SK-N-SH (cell line): ENCODE results near the gene ZSWIM8. TPM values are rescaled to one million over a fixed set of nuclear protein-coding genes. Genes with fewer than 3 reads are reported as not detected.
A peak's percentile ranks its signal among the peaks of the same experiment; 100 is the strongest.

ENCODE experiments used
- CTCF ChIA-PET: fragments of 300-600, 350-600 bp; formaldehyde crosslinking; extraction: SDS; loops from one replicate; lab custom pipeline; 2021; lab: Yijun Ruan, JAX
- POLR2A ChIA-PET: fragments of 350-600 bp; sonication (Branson Sonifier 250); formaldehyde crosslinking; extraction: SDS; loops from one replicate; lab custom pipeline; 2020; ENCODE audit warnings: antibody characterized with exemption, inconsistent platforms; lab: Yijun Ruan, JAX
- DNase-seq: peaks from one replicate; pipeline ENCODE4 v3.0.0; 2012
- H2AFZ ChIP-seq: fragments of 200-600 bp; sonication (generic); 2 replicates; pipeline ENCODE4 v1.8.1; 2016; ENCODE audit warnings: antibody characterized with exemption, mild to moderate bottlenecking, low read depth
- H3F3A ChIP-seq: fragments of 200-600 bp; sonication (generic); replicated peaks from 2 replicates; pipeline ENCODE3; 2016; ENCODE audit warnings: antibody characterized with exemption, mild to moderate bottlenecking; ENCODE audit not compliant: insufficient read depth
- H3K27ac ChIP-seq, 2 experiments: fragments of 200-500 bp in 1 of 2; fragments of 200-600 bp in 1 of 2; sonication (Bioruptor generic) in 1 of 2; sonication (generic), shearing (Covaris generic) in 1 of 2; 2 replicates each; pipeline versions ENCODE4 v1.5.1 to v1.6.1; 2014 to 2016; ENCODE audit warnings: low read depth in 2 of 2, inconsistent platforms in 1 of 2, low read length in 1 of 2, mild to moderate bottlenecking in 1 of 2, mixed read lengths in 1 of 2
- H3K27me3 ChIP-seq: fragments of 200-600 bp; sonication (generic), shearing (Covaris generic); 2 replicates; pipeline ENCODE4 v1.6.1; 2016; ENCODE audit warnings: mixed run types; ENCODE audit not compliant: insufficient read depth
- H3K36me3 ChIP-seq, 2 experiments: fragments of 200-500 bp in 1 of 2; fragments of 200-600 bp in 1 of 2; sonication (Bioruptor generic) in 1 of 2; sonication (generic) in 1 of 2; replicated peaks in 1 of 2; 2 replicates each; pipeline versions ENCODE3 to v1.5.1; 2014 to 2016; ENCODE audit warnings: low read length in 1 of 2, mild to moderate bottlenecking in 1 of 2; ENCODE audit not compliant: insufficient read depth in 2 of 2, control insufficient read depth in 1 of 2
- H3K4me1 ChIP-seq, 2 experiments: fragments of 200-500 bp in 1 of 2; fragments of 200-600 bp in 1 of 2; sonication (Bioruptor generic) in 1 of 2; sonication (generic), shearing (Covaris generic) in 1 of 2; 2 replicates each; pipeline versions ENCODE4 v1.5.1 to v1.6.1; 2014 to 2016; ENCODE audit warnings: low read depth in 1 of 2, low read length in 1 of 2, mixed run types in 1 of 2; ENCODE audit not compliant: insufficient read depth in 2 of 2, control insufficient read depth in 1 of 2
- H3K4me2 ChIP-seq: fragments of 200-600 bp; sonication (generic), shearing (Covaris generic); 2 replicates; pipeline ENCODE4 v1.6.1; 2017; ENCODE audit warnings: mixed run types
- H3K4me3 ChIP-seq, 2 experiments: fragments of 200-500 bp in 1 of 2; fragments of 200-600 bp in 1 of 2; sonication (Bioruptor generic) in 1 of 2; sonication (generic), shearing (Covaris generic) in 1 of 2; 2 replicates each; pipeline versions ENCODE4 v1.5.1 to v1.8.1; 2014 to 2016; ENCODE audit warnings: low read depth in 2 of 2, inconsistent platforms in 1 of 2, low read length in 1 of 2, mild to moderate bottlenecking in 1 of 2, mixed read lengths in 1 of 2, moderate library complexity in 1 of 2
- H3K79me2 ChIP-seq: fragments of 200-600 bp; sonication (generic); 2 replicates; pipeline ENCODE4 v1.8.1; 2017; ENCODE audit warnings: mild to moderate bottlenecking; ENCODE audit not compliant: insufficient read depth
- H3K9ac ChIP-seq: fragments of 200-600 bp; sonication (generic); 2 replicates; pipeline ENCODE4 v1.6.1; 2017; ENCODE audit warnings: mixed run types
- H3K9me2 ChIP-seq: fragments of 200-600 bp; sonication (generic); 2 replicates; pipeline ENCODE4 v1.6.1; 2017; ENCODE audit warnings: mixed run types
- H3K9me3 ChIP-seq: fragments of 200-600 bp; sonication (generic); 2 replicates; pipeline ENCODE4 v1.6.1; 2017; ENCODE audit warnings: mixed run types, mild to moderate bottlenecking, moderate library complexity
- H4K20me1 ChIP-seq: fragments of 200-600 bp; sonication (generic); 2 replicates; pipeline ENCODE4 v1.6.1; 2017; ENCODE audit warnings: mild to moderate bottlenecking, mixed run types; ENCODE audit not compliant: insufficient read depth
- CHD2 ChIP-seq: fragments of 150-350 bp; IDR thresholded peaks from 2 replicates; pipeline ENCODE4 v1.6.1; 2018; ENCODE audit warnings: low read length; ENCODE audit not compliant: partially characterized antibody
- EP300 ChIP-seq, 2 experiments: IDR thresholded peaks; 2 replicates each; pipeline versions ENCODE4 v1.4.0 to v1.6.1; 2012; ENCODE audit warnings: borderline replicate concordance in 1 of 2, low read depth in 1 of 2, low read length in 1 of 2
- JUND ChIP-seq: IDR thresholded peaks from 2 replicates; pipeline ENCODE4 v1.4.0; 2012
- MXI1 ChIP-seq: IDR thresholded peaks from 2 replicates; pipeline ENCODE4 v1.6.1; 2012; ENCODE audit warnings: mild to moderate bottlenecking, low read depth, low read length, improper control_type of control experiment
- NFIC ChIP-seq: IDR thresholded peaks from 2 replicates; pipeline ENCODE4 v1.4.0; 2012; ENCODE audit warnings: borderline replicate concordance
- PBX3 ChIP-seq: IDR thresholded peaks from 2 replicates; pipeline ENCODE4; 2012
- POLR2AphosphoS5 ChIP-seq: IDR thresholded peaks from 2 replicates; pipeline ENCODE4 v1.6.1; 2012; ENCODE audit warnings: low read depth, low read length
- RAD21 ChIP-seq: IDR thresholded peaks from 2 replicates; pipeline ENCODE4 v1.6.1; 2012; ENCODE audit warnings: mild to moderate bottlenecking, low read length
- RXRA ChIP-seq: IDR thresholded peaks from 2 replicates; pipeline ENCODE4 v1.4.0; 2012; ENCODE audit warnings: low read depth, mild to moderate bottlenecking, borderline replicate concordance
- SIN3A ChIP-seq: IDR thresholded peaks from 2 replicates; pipeline ENCODE4 v1.6.1; 2012; ENCODE audit warnings: low read depth, mild to moderate bottlenecking, low read length, moderate library complexity, borderline replicate concordance
- SMC3 ChIP-seq: IDR thresholded peaks from 2 replicates; pipeline ENCODE4 v1.6.1; 2012; ENCODE audit warnings: low read depth, low read length, improper control_type of control experiment
- TAF1 ChIP-seq: IDR thresholded peaks from 2 replicates; pipeline ENCODE4 v1.6.1; 2012; ENCODE audit warnings: low read depth, mild to moderate bottlenecking, low read length, moderate library complexity, borderline replicate concordance
- TCF12 ChIP-seq: IDR thresholded peaks from 2 replicates; pipeline ENCODE4 v1.4.0; 2012
- TEAD4 ChIP-seq: IDR thresholded peaks from 2 replicates; pipeline ENCODE4 v1.4.0; 2012; ENCODE audit warnings: mild to moderate bottlenecking, borderline replicate concordance; ENCODE audit not compliant: insufficient read depth
- WGBS: methylation state at CpG from one replicate; pipeline ENCODE4 v1.1.6; 2017; ENCODE audit warnings: low lambda C conversion rate; 5-methylcytosine and 5-hydroxymethylcytosine counted together
- polyA plus RNA-seq, 3 experiments: library from polyadenylated mRNA; depleted of rRNA; stranded (reverse); fragments of >200 nt; gene quantifications; 2 replicates each; pipeline ENCODE4 v1.2.3, GENCODE V29; 2012
- TF ChIP-seq, protein P1 (sequence below): IDR thresholded peaks from 2 replicates; pipeline ENCODE4 v1.4.0; 2012; ENCODE audit warnings: low read depth, borderline replicate concordance

The ZSWIM8 gene
- polyA plus RNA-seq, 1 of the 3 experiments (the other 2 are of a cell fraction), result 97.3 TPM

- Histone ChIP-seq H3K4me3 (no peak overlapping the region), H3F3A (peaks cover 3% of the 10 kb centered on the region), H3K4me1 (peaks cover 0 to 11% of the 10 kb centered on the region in 2 experiments; a peak in 1 of 4 replicates), H3K79me2 (no peaks in the 10 kb centered on the region), H3K9me3 (no peaks in the 10 kb centered on the region), H3K27me3 (no peaks in the 10 kb centered on the region), H4K20me1 (no peaks in the 10 kb centered on the region), H3K36me3 (peaks cover 24 to 65% of the 10 kb centered on the region in 2 experiments), H3K4me2 (no peak overlapping the region), H3K9ac (no peak overlapping the region), H3K27ac (peak overlapping the region; percentile 42 to 58; a peak in 2 of 4 replicates), H3K9me2 (no peaks in the 10 kb centered on the region), H2AFZ (no peak overlapping the region)
- CTCF ChIA-PET, result interaction anchor here (0.6 to 28.7 kb wide), 16 partner anchors 11 to 264 kb away, joined by 3 to 753 read pairs (median 5); partner anchors contain the start of gene CAMK2G
- POLR2A ChIA-PET, result no interaction called here
- TF ChIP-seq, protein P1, sequence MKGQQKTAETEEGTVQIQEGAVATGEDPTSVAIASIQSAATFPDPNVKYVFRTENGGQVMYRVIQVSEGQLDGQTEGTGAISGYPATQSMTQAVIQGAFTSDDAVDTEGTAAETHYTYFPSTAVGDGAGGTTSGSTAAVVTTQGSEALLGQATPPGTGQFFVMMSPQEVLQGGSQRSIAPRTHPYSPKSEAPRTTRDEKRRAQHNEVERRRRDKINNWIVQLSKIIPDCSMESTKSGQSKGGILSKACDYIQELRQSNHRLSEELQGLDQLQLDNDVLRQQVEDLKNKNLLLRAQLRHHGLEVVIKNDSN, result no peak
- TF ChIP-seq RXRA, result no peak
- TF ChIP-seq PBX3, result no peak
- no peak for TF ChIP-seq NFIC
- TF ChIP-seq MXI1, result no peak
- 89% methylated on average over 5 of the region's 8 CpGs for WGBS
- DNase-seq, result no peak
These were observed 64.8 kb downstream of the ZSWIM8 start for GRCh38 chr10:73850211-73850610.

DNA sequence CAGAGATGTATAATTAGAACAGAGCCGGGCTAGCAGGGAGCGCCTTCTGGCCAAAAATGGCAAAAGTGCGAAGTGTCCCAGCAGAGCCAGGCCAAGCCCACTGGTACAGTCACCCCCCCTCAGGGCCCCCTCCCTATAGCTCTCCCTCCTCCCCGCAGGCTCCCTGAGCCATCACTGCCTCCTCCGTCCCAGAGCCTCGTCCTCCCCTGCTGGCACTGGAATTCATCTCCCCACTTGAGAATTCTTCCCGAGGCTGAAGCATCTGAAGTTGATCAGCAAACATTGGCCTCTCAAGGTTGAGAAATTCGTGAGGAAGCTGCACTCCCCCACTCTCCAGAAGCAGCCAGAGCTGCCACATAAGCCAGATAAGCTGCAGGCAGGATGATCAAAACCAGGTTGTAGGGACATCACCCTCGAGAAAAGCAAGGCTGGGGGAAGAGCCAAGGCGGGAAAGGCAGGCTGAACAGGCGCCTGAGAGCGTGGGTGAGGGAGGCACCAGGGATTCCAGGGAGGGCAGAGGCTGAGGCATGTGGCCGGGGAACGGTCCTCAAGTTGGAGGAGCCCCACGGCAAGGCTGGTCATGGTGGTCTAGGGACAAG lies 65.6 kb downstream of the ZSWIM8 start:
- 56% methylated on average over 15 of the region's 15 CpGs for WGBS
- H3K79me2 ChIP-seq, result peaks cover 3% of the 10 kb centered on the region; the same call in 1 of the 2 replicates
- peak; percentile 52 for DNase-seq
- H3K9ac ChIP-seq, result no peak overlapping the region
- CTCF ChIA-PET, result interaction anchor here (1.3 to 28.7 kb wide), 4 partner anchors 12 to 225 kb away, joined by 7 to 753 read pairs (median 42); partner anchors contain the start of gene CAMK2G
- no peak for TF ChIP-seq RXRA
- TF ChIP-seq TAF1, result no peak
- TF ChIP-seq SMC3, result no peak
- peak; percentile 19 for TF ChIP-seq CHD2
- no peak for TF ChIP-seq SIN3A
- TF ChIP-seq RAD21, result no peak
- TF ChIP-seq TCF12, result peak; percentile 83
- no peak for TF ChIP-seq PBX3
- peak in 1 of 2 experiments; percentile 28; a peak in 1 of 4 replicates for TF ChIP-seq EP300 (IDR thresholded peaks at IDR 0.05; ENCODE audit: borderline replicate concordance in 1 of 2, low read depth in 1 of 2, low read length in 1 of 2)
- no peak for TF ChIP-seq NFIC
- TF ChIP-seq TEAD4, result 0 out of 2 replicates have a peak, but pooled peaks have one; percentile 32
- 0 out of 2 replicates have a peak, but pooled peaks have one; percentile 39 for TF ChIP-seq MXI1
- TF ChIP-seq JUND, result no peak; the same call in 1 of the 2 replicates
- 0 out of 2 replicates have a peak, but pooled peaks have one; percentile 23 for TF ChIP-seq POLR2AphosphoS5
- POLR2A ChIA-PET, result no interaction called here
- peaks cover 0 to 13% of the 10 kb centered on the region in 2 experiments; a peak in 1 of 4 replicates for H3K4me1 ChIP-seq
- H3K27me3 ChIP-seq, result no peaks in the 10 kb centered on the region
- no peak overlapping the region for H3K4me3 ChIP-seq
- peaks cover 3% of the 10 kb centered on the region for H3F3A ChIP-seq
- peak overlapping the region; percentile 42 to 66 for H3K27ac ChIP-seq
- peaks cover 24 to 63% of the 10 kb centered on the region in 2 experiments for H3K36me3 ChIP-seq
- peaks cover 4% of the 10 kb centered on the region; the same call in 1 of the 2 replicates for H4K20me1 ChIP-seq
- peak overlapping the region; percentile 1; the same call in 1 of the 2 replicates for H3K4me2 ChIP-seq
- no peaks in the 10 kb centered on the region for H3K9me2 ChIP-seq
- no peak overlapping the region for H2AFZ ChIP-seq
- no peaks in the 10 kb centered on the region for H3K9me3 ChIP-seq
